Measurements from ENCODE around the gene ADGRV1.
"Not testable (repeated sequence)": the region's sequence is repeated elsewhere in the genome, so short reads cannot be mapped to it uniquely, and the experiment has no call there.

Gene ADGRV1

DNA sequence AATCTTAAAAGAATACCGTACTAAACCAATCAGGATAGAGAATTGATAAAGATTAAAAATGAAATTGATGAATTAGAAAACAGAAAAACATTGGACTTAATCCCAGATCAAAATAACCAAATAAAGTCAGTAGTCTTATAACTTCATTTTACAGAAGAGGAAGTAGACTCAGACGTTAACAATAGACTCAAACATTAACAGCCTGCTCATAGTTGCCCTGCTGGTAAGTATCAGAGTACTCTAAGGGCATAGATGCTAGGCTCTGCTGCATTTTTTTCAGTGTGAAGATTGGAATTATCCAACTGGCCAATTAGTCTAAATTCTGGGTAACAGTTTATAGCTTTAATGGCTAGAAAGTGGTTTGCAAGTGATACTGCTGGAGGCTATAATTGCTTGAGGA is 42.9 kb downstream of the ADGRV1 start:
- peak; percentile 24 to 41 for DNase-seq

DNA sequence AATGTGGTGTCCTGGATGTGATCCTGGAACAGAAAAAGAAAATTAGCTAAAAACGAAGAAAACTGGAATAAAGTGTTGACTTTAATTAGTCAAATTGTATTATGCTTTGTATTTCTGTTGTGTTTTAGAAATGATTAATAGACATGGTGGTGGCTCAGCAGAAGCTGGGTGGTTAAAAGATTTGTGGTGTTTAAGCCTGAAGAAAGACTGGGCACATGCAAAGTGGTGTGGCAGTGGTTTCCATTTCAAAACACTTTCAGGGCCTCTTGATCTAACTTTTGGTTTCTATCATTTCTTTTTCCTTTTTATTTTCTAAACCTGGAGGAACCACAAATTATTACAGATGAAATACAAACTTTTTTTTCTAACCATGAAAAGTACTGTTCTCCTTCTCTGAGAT is 44.1 kb downstream of the ADGRV1 start:
- DNase-seq = no peak

DNA sequence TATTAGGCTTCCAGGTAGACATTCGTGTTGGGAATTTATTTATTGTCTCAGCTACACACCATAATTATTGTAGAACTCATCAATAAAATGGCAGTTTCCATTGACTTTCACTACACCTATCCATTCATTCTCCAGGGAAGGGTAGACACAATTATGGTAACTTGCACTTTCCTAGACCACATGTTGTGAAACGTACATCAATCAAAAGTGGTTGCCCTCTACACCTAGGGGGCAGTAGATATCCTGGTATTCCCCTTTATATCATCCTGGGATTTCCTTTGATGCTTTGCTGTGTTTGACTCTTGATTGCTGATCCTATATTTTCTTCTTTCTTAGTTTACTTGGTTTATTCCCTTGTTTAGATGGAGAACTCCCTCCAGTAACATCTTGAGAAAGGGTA is 47.9 kb downstream of the ADGRV1 start:
- DNase-seq = no peak

DNA sequence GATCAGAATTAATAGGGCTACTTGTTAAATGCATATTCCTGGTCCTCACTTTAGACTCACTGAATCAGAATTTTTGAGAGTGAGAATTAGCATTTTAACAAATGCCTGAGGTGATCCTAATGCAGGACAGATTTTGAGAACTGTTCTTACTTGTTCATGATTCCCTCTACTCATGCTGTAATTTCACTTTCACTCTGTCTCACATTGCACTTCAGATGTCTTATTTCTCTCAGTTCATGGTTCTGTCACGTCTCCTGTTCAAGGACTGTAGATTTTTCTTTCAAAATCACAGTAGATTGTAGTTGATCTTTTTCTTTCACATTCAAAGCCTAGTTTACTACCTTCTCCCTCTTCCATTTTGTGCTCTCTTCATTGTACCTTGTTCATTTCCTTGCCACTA is 54.3 kb downstream of the ADGRV1 start:
- no peak for DNase-seq

DNA sequence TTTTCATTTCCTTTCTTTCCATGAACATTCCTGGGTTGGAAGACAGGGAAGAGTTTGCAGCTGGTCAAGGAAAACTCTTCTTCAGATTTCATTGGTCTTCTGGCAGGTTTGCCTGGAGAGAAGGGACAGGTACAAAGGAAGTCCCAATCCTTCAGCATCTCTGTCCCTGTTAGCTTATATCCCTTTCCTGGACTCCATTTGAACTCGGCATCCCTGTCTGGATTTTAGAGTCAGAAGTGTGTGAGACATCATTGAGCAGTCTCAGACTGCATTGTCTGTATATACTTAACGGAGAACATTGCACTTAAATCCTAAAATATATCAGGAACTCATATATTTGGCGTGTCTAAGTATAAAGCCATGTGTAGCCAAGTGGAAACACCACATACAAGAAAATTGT is 54.9 kb downstream of the ADGRV1 start:
- DNase-seq = no peak

DNA sequence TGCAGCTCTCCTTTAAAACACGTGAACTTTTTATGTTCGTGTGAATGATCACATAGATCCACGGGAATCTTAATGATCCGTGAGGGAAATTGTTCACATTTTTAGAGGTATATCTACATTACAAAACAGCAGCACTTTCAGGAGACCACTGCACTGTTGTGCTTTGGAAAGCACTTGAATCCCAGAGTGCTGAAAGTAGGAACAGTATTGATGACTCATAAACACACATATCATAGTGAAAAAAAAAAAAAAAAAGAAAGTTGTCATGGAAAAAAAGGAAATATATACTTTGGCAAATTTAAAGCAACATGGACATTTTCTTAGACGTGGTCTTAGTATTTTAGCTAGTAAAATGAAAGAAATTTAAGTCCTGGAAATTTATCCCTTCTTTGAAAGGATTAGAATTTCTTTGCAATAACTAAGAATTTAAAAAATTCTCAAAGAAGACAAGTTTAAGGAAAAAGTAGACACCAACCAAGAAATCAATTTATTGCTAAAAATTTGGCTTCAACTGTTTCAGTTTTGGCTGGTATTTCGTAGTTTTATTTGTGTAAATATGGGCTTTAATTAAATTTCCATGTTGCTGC is 55.4 kb downstream of the ADGRV1 start:
- DNase-seq = no peak

DNA sequence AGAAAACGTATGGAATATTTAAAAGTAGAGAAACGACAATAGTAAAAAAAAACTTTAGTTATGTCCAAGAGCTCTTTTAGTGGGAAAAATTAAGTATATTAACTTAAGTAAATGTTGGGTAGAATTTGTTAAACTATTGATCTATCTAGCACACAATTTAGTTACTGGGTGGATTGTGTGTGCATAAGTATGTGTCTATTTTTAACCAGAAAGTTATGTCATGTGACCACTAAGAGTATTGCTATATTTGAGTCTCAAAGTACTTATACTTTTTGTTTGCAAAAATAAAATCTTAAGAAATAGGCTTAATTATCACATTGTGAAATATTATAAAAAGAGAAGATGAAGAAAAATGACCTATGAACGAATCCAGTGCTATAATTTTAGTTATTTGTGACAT is 56.8 kb downstream of the ADGRV1 start:
- DNase-seq = no peak

DNA sequence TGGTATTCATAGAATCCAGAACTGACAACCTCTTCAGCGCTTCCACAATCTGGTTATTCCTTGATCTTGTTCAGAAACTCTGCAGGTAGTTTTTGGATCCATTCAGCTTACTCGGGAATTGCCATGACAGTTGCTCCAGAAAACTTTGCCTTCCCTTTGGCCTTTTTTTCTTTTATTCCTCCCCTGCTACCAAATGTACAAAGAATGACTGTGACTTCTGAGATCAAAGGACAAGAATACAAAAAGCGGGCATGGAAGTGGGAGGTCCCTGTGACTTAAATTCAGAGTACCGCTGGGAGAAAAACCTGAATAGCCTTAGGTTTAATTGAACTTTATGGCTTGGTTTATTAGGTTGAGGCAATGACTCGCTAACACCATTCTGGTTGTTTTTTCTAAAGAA is 59.5 kb downstream of the ADGRV1 start:
- DNase-seq = no peak

DNA sequence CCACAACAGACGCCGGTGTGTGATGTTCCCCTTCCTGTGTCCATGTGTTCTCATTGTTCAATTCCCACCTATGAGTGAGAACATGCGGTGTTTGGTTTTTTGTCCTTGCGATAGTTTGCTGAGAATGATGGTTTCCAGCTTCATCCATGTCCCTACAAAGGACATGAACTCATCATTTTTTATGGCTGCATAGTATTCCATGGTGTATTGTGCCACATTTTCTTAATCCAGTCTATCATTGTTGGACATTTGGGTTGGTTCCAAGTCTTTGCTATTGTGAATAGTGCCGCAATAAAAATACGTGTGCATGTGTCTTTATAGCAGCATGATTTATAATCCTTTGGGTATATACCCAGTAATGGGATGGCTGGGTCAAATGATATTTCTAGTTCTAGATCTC is 61.2 kb downstream of the ADGRV1 start:
- DNase-seq = not testable (repeated sequence)

DNA sequence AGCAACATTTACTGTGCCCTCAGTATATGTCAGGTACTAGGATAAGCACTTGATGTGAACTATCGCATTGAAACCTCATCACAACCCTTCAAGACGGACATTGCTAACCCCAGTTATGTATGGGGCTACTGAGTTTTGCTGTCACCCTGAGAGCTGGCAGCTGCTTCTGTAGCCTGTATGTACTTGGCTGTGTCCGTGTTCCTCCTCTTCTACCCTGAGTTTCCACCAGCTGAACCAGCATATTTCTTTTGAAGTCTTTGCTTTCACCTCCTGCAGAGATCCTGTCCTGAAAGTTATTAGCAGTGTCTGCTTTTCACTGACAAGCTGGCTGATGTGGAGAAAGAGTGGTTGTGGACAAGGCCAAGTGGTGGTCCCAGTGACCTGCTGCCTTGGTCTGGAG is 63.3 kb downstream of the ADGRV1 start:
- DNase-seq = no peak

DNA sequence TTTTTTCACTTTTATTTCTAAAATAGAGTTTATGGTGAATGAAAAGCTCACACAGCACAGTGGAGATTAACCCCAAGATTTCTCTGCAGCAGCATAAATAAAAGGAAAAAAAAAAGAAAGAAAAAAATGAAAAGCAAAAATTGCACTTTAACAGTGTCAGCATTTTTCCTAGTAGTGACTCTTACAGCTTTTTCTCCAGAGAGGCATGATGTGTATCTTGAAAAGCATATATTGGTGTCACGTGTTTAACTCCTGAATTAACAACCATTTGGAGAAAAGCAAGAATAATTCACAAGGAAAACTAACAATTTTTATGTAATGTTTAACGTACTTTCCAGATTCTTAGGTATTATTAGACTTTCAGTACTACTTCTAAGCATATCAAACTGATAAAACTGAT is 67.9 kb downstream of the ADGRV1 start:
- DNase-seq = no peak

DNA sequence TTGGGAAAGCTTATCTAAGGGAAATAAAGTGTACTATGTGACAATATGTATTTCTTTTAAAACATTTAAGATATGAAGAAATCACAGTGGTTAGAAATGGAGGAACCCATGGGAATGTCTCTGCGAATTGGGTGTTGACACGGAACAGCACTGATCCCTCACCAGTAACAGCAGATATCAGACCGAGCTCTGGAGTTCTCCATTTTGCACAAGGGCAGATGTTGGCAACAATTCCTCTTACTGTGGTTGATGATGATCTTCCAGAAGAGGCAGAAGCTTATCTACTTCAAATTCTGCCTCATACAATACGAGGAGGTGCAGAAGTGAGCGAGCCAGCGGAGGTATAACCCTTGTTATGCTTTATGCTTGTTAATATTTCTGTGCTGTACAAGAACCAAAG is 69.9 kb downstream of the ADGRV1 start:
- DNase-seq = no peak

DNA sequence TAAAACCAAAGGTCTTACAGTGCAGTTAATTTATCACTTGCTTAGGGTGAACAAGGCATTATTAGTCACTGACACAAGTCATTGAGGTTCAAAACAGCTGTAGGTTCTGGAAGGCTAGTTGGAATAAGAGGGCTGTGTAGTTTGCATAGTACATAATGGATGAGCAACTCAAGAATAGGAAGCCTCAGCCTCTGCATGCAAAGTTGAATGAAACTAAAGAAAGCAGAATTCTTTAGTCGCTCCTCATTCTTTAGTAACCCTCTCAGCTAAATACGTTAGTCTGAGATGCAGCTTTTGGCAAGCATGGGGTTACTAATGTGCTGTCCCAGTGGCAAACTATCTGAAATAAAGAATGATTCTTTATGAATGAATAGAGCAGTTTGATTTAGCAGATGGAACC is 74.2 kb downstream of the ADGRV1 start:
- no peak for DNase-seq

DNA sequence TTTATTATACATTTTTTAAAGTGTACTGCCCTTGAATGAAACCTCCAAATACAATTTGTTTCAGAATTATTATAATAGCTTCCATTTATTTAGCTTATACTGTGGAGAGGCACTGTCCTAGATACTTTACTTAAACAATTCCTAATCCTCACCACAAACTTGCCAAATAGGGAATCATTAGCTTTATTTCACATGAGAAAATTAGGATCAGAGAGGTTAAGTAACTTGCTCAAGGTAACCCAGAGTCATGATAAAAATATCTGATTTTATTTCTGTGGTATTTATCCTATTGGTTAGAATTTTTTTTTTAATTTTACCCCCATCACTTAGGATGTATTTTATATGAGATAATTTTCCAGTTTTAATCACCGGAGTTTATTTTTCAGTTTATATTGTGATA is 78.4 kb downstream of the ADGRV1 start:
- DNase-seq = no peak

DNA sequence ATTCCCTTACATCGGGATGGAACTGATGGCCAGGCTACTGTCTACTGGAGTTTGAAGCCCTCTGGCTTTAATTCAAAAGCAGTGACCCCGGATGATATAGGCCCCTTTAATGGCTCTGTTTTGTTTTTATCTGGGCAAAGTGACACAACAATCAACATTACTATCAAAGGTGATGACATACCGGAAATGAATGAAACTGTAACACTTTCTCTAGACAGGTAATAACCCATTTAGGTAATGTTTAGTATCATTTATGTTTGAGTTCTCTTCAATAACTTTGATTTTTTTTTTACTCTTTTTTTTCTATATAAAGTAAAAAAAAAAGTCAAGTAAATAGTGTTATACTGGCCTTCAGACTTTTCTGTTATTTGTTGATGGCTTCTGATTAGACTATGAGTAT is 79.1 kb downstream of the ADGRV1 start:
- DNase-seq = no peak

DNA sequence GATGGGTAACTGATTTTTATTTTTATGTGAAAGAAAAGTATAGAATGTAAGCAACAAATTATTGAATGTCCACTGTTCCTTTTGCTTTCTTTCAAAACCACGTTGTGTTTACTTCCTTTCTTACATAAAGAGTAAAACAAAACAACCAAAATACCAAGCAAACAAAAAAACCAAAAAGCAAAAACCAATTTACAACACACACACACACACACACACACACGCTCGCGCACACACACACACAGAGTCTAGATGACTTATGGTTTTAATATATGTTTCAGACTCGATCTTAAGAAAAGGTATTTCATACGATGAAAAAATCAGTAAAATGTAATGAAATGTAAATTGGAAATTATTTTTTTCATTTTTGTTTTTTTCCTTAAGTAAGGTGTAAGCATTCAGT is 80.3 kb downstream of the ADGRV1 start:
- DNase-seq = no peak

DNA sequence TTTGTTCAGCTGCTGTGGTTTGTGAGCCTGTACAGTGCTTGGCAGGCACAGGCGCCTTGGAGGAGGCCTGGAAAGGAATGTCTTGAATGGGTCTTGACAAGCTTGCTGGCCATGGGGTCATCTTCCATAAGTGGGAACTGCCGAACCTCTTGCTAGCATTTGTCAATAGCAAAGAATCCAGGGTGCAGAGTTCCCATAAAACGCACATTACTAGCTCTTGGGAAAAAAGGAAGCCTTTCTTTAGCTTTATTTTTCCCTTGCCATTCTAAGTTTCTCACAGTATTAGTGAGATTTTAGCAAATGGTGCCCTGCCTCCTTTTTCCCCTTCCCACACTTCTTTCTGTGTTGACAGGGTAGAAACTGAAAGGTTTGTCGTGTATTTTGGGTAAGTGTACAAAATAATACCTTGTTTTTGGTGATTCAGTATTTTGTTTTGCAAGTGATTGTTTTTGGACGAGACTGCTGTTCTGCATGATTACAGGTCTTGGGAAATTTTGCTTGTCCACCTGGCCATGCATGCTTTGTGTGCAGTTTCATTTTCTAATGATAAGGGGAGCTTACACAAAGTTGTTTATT is 82.0 kb downstream of the ADGRV1 start:
- DNase-seq = no peak

DNA sequence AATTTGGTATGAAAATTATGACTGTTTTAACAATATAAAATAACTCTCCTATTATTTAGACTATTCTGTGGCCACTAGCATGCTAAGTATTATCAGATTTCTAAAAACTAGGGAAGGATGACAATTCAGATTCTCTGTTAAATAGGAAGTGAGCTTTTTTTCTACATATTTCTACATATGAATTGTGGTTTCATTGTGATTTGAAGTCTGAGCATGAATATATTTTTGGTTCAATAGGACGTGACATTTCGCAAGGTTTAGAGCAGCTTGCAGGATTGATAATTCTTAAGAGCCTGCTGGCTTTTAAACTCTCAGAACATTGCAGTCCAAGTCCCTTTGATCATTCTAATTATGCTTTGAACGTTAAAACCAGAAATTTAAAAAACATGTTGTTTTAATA is 82.9 kb downstream of the ADGRV1 start:
- DNase-seq = peak; percentile 24 to 26

DNA sequence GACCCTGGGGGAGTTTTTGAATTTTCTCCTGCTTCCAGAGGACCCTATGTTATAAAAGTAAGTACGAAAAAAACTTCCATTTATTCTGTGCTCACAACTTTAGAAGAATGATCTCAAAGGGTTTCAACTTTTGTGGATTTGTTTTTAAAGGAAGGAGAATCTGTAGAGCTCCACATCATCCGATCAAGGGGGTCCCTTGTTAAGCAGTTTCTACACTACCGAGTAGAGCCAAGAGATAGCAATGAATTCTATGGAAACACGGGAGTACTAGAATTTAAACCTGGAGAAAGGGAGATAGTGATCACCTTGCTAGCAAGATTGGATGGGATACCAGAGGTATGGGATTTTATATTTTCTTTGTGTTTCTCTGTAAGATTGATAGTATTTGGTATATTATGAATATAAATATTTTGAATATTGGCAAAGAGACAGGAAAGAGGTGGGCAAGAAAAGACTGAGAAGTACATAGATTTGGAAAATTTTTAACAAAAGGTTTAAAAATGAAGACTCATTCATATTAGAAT is 84.2 kb downstream of the ADGRV1 start:
- DNase-seq = no peak

DNA sequence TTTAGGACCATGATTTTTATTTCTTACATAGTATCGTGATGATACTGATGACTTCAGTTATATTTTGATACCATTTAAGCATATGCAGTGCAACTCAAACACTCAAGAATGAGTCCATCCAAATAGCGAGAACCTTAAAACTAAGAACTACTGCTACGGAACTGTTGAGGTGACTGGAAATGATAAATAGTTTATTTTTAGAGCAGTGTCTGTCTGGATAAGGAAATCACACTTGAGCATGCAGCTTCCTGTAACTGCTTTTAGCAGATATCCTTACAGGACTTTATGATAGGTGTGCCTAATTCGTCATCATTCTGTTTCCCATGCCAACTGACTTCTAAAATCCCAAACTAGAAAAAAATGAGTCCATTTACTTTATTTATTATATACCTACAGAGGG is 85.5 kb downstream of the ADGRV1 start:
- no peak for DNase-seq

DNA sequence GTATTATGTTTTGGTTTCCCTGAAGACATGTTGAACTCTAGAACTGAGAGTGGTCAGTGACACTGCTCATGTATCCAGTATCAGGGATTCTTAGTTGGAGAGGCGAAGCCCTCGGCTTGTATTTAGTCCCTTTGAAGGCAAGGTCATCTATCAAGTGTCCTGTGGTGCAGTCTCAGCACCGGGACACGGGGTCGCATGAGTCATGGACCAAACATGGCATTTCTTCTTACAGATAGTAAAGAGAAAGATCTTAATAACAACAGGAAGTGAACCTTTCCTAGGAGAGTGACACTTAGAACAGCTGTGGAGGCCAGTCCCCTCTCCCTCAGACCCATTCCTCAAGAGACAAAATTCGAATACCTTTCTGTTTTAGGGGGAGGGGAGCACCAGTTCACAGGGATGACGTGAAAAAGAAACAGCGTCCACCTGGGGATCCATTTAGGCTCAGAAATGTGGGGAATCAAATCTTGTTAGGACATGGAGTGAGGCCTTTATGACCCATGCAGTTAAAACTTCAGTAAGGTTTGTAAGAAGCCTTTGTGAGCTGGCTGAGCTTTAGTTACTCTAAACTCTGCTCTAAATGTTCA is 86.5 kb downstream of the ADGRV1 start:
- no peak for DNase-seq

DNA sequence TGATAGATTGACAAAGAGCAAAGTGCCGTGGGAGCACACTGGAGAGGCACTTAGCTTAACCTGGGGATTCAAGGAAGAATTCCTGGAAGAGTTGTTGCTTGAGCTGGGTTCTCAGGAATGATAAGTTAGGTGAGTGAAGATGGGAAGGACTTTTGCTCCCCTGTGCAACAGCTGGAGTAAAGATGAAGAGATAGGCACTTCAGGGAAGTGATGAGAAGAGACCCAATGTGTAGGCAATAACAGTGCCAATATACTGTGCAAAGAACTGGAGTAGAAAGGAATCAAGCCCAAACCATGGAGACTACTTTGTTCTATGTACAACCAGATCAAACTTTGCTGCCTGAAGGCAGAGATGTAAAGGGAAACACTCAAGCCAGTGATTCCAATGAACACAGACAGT is 92.2 kb downstream of the ADGRV1 start:
- DNase-seq = no peak

DNA sequence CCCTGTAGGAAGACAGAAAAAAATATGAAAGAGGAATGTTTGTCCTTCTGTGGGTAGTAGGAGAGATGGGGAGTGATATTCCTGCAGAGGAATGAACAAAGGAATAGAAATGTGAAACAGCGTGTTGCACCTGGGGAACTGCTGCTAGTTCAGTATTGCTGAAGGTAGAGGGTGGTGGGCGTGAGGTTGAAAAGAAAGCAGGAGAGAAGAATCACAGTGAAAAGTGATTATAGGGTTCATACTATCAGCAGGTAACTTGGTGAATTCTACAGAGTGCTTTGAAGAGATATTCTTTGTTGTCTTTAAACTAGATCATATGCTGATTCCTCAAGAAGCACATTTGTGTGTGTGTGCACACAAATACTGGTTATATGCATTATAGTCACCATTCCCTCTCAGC is 95.6 kb downstream of the ADGRV1 start:
- DNase-seq = no peak

DNA sequence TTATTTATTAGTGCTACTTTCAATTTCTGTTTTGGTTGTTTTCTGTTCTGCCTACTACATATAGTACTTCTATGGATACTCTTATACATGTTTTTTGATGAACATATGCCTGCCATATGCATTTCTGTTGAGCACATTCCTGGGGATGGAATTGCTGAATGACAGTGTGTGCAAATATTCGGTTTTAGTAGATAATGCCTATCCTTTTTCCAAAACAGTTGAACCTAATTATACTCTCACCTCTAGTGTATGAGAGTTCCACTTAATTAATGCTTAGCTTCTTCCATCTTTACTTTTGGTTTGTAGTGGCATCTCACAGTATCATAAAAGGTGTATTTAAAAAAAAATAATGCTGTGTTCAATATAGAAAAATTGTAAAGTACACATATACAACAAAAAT is 96.8 kb downstream of the ADGRV1 start:
- no peak for DNase-seq

DNA sequence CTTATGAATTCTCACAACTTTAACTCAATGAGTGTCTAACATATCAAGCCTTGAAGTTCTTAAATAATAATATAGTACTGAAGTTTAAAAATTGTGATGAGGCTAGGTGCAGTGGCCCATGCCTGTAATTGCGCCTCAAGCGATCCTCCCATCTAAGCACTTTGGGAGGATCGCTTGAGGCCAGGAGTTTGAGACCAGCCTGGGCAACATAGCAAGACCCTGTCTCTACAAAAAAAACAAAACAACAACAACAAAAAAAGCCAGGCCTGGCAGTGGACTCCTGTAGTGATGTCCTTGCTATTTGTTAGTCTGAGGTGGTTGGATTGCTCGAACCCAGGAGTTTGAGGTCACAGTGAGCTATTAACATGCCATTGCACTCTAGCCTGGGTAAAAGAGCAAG is 98.4 kb downstream of the ADGRV1 start:
- DNase-seq = no peak
